Measurements from ENCODE around the gene RINT1.

Gene RINT1

DNA sequence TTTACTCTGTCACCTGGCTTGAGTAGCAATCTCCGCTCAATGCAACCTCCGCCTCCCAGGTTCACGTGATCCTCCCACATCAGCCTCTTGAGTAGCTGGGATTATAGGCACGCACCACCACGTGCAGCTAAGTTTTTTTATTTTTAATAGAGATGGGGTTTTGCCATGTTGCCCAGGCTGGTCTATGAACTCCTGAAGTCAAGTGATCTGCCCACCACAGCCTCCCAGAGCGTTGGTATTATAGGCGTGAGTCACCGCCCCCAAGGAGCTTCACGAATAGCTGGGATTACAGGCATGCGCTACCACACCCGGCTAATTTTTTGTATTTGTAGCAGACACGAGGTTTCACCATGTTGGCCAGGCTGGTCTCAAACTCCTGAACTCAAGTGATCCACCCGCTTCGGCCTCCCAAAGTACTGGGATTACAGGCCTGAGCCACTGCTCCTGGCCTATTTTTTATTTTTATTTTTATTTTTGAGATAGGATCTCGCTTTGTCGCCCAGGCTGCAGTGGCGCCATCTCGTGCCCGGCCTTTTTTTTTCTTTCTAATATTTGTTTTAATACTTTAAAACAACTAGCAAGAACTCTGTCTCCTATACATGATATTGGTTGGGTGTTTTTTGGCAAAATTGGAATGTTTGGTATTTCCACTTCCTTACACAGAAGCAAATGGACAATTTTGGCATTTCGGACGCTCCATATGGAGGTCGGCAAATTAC lies 48.2 kb downstream of the RINT1 start:
- Histone ChIP-seq H3K4me3 (ENCODE audit: low read length) (no peak overlapping the region), H3K4me1 (ENCODE audit: low read length) (no peaks in the 10 kb centered on the region), H3K79me2 (ENCODE audit: low read length) (no peaks in the 10 kb centered on the region), H3K9me3 (replicated peaks; ENCODE audit: insufficient read depth, low read length) (no peaks in the 10 kb centered on the region), H3K9me2 (replicated peaks; ENCODE audit: insufficient read depth, low read length) (no peaks in the 10 kb centered on the region), H2AFZ (ENCODE audit: low read length) (no peak overlapping the region), H3K27ac (ENCODE audit: low read length) (no peak overlapping the region), H3K9ac (ENCODE audit: low read length) (no peak overlapping the region), H3K4me2 (ENCODE audit: low read depth, low read length) (no peak overlapping the region), H4K20me1 (ENCODE audit: insufficient read depth, low read length) (no peaks in the 10 kb centered on the region), H3K27me3 (replicated peaks; ENCODE audit: insufficient read depth, low read length) (no peaks in the 10 kb centered on the region), H3F3A (ENCODE audit: insufficient read depth, low read length) (no peaks in the 10 kb centered on the region), H3K36me3 (replicated peaks; ENCODE audit: insufficient read depth, low read length) (no peaks in the 10 kb centered on the region)
- TF ChIP-seq CTCF (IDR thresholded peaks at IDR 0.05; ENCODE audit: low read length), result no peak
- TF ChIP-seq EZH2 (optimal IDR thresholded peaks at IDR 0.05; ENCODE audit: low read depth, low read length), result no peak
- TF ChIP-seq EZH2phosphoT487 (IDR thresholded peaks at IDR 0.05; ENCODE audit: low read length), result no peak
- DNase-seq, result no peak

DNA sequence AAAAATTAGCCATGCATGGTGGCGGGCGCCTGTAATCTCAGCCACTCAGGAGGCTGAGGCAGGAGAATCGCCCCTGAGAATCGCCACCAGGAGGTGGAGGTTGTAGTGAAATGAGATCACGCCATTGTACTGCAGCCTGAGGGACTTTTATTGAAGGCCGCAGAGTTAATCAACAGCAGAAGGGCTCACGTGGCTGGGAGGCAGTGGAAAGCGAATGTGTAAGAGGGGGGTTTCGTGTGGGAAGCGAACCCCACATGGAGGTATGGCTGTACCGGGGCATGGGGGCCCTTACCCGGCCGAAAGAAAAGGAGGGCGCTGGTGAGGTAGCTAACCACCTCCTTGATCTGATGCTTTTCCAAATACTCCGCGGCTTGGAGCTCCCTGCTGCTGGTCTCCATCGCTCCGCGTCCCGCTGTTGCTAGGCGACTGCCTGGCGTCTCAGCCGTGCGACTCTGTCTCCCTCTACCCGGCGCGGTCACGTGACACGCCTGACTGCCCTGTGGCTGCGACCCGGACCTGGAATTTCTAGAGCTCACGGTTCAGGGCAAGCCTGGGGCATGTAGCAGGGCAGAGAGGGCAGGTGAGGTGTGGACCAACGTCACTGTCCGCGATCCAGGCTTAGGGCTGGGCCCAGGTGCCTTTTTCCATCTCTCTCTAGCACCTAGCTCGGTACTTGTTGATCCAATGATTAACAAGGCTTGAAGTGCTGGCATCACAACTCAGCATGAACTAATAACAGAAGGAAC lies 49.2 kb downstream of the RINT1 start, which contains the start of gene EFCAB10:
Gene EFCAB10 (minus strand): TSS at position 428 of the 746 bp plus-strand sequence. CDS start 30 bp downstream, at position 398.
- no peaks in the 10 kb centered on the region for H3K36me3 ChIP-seq (replicated peaks; ENCODE audit: insufficient read depth, low read length)
- H3K9me3 ChIP-seq (replicated peaks; ENCODE audit: insufficient read depth, low read length), result no peaks in the 10 kb centered on the region
- H3K4me3 ChIP-seq (ENCODE audit: low read length), result peak within 1 kb of the TSS; percentile 52
- H3K27ac ChIP-seq (ENCODE audit: low read length), result no peak within 1 kb of the TSS
- no peaks in the 10 kb centered on the region for H3K79me2 ChIP-seq (ENCODE audit: low read length)
- TF ChIP-seq CTCF (IDR thresholded peaks at IDR 0.05; ENCODE audit: low read length), result no peak; the same call in 1 of the 2 replicates
- no peak for TF ChIP-seq EZH2 (optimal IDR thresholded peaks at IDR 0.05; ENCODE audit: low read depth, low read length)
- no peak for TF ChIP-seq EZH2phosphoT487 (IDR thresholded peaks at IDR 0.05; ENCODE audit: low read length)
- no peak within 1 kb of the TSS; the same call in 1 of the 2 replicates for H3K9ac ChIP-seq (ENCODE audit: low read length)
- peak; percentile 76 for DNase-seq
- H3K9me2 ChIP-seq (replicated peaks; ENCODE audit: insufficient read depth, low read length), result no peaks in the 10 kb centered on the region
- H2AFZ ChIP-seq (ENCODE audit: low read length), result peak within 1 kb of the TSS; percentile 64
- H3K27me3 ChIP-seq (replicated peaks; ENCODE audit: insufficient read depth, low read length), result no peaks in the 10 kb centered on the region
- peak within 1 kb of the TSS; percentile 65 for H3K4me2 ChIP-seq (ENCODE audit: low read depth, low read length)
- H3F3A ChIP-seq (ENCODE audit: insufficient read depth, low read length), result no peaks in the 10 kb centered on the region
- peaks cover 1% of the 10 kb centered on the region for H3K4me1 ChIP-seq (ENCODE audit: low read length)
- no peaks in the 10 kb centered on the region for H4K20me1 ChIP-seq (ENCODE audit: insufficient read depth, low read length)

- H3K36me3 ChIP-seq (replicated peaks; ENCODE audit: insufficient read depth, low read length), result no peaks in the 10 kb centered on the region
- H3K9ac ChIP-seq (ENCODE audit: low read length), result no peak overlapping the region
- H3K27me3 ChIP-seq (replicated peaks; ENCODE audit: insufficient read depth, low read length), result no peaks in the 10 kb centered on the region
- no peaks in the 10 kb centered on the region for H4K20me1 ChIP-seq (ENCODE audit: insufficient read depth, low read length)
- H3K4me3 ChIP-seq (ENCODE audit: low read length), result no peak overlapping the region
- TF ChIP-seq EZH2 (optimal IDR thresholded peaks at IDR 0.05; ENCODE audit: low read depth, low read length) (no peak), EZH2phosphoT487 (IDR thresholded peaks at IDR 0.05; ENCODE audit: low read length) (no peak), CTCF (IDR thresholded peaks at IDR 0.05; ENCODE audit: low read length) (no peak)
- peaks cover 11% of the 10 kb centered on the region for H3K4me1 ChIP-seq (ENCODE audit: low read length)
- H3F3A ChIP-seq (ENCODE audit: insufficient read depth, low read length), result peaks cover 3% of the 10 kb centered on the region; the same call in 1 of the 2 replicates
- H2AFZ ChIP-seq (ENCODE audit: low read length), result no peak overlapping the region
- no peak overlapping the region for H3K27ac ChIP-seq (ENCODE audit: low read length)
- no peaks in the 10 kb centered on the region for H3K79me2 ChIP-seq (ENCODE audit: low read length)
- H3K4me2 ChIP-seq (ENCODE audit: low read depth, low read length), result no peak overlapping the region
- no peaks in the 10 kb centered on the region for H3K9me2 ChIP-seq (replicated peaks; ENCODE audit: insufficient read depth, low read length)
- H3K9me3 ChIP-seq (replicated peaks; ENCODE audit: insufficient read depth, low read length), result no peaks in the 10 kb centered on the region
- DNase-seq, result no peak
Observed at GRCh38 chr7:105583061-105583460, 51.1 kb downstream of the RINT1 start.
